EL (cell line): ENCODE measurements around the gene SUMF2.
"Not testable (repeated sequence)": the region's sequence is repeated elsewhere in the genome, so short reads cannot be mapped to it uniquely, and the experiment has no call there.

Experiments used
- DNase-seq: peaks from one replicate; pipeline ENCODE4 v3.0.0-alpha.2; 2016

Gene SUMF2

DNA sequence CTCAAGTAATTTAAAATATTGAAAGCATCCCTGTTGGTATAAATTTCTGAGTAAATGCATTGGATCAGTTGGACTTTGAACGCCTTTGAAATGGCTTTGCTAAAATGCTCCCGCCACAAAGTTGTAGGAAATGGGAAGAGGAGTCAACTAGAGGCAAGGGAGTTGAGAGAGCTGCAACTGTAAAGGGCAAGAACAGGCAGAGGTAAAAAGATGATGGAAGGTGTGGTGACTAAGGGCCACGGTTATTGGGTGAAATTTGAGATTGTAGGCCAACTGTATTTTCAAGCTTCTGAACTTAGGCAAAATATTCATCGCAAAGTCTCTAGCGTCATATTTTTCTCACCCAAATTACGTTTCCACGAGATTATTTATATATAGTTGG, 595 bp upstream of the SUMF2 start:
- DNase-seq, result no peak

GRCh38 chr7:56066376-56066775, 2.3 kb downstream of the SUMF2 start:
- not testable (repeated sequence) for DNase-seq

DNA sequence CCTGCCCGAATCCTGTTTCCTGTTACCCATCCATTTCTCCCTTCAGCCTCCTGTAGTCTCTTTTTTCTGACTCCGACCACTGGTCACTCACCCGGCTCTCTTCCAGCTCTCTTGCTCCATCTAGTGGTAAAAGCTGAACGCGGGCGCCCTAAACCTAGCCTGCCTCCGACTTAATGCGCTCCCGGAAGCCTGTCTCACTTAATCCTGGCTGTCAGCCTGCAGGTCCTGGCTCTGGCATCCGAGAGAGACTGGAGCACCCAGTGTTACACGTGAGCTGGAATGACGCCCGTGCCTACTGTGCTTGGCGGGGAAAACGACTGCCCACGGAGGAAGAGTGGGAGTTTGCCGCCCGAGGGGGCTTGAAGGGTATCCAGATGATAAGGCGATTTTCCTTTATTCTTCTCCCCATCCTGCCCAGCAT, 10.3 kb downstream of the SUMF2 start:
- DNase-seq, result peak; percentile 84

- no peak for DNase-seq
Measured at GRCh38 chr7:56077681-56078080, 13.6 kb downstream of the SUMF2 start.

- no peak for DNase-seq
Measured at GRCh38 chr7:56078196-56078595, 14.1 kb downstream of the SUMF2 start.

- peak; percentile 58 for DNase-seq
Measured at GRCh38 chr7:56079450-56080185, 15.5 kb downstream of the SUMF2 start.

GRCh38 chr7:56080726-56081435, 16.8 kb downstream of the SUMF2 start:
- DNase-seq, result not testable (repeated sequence)

DNA sequence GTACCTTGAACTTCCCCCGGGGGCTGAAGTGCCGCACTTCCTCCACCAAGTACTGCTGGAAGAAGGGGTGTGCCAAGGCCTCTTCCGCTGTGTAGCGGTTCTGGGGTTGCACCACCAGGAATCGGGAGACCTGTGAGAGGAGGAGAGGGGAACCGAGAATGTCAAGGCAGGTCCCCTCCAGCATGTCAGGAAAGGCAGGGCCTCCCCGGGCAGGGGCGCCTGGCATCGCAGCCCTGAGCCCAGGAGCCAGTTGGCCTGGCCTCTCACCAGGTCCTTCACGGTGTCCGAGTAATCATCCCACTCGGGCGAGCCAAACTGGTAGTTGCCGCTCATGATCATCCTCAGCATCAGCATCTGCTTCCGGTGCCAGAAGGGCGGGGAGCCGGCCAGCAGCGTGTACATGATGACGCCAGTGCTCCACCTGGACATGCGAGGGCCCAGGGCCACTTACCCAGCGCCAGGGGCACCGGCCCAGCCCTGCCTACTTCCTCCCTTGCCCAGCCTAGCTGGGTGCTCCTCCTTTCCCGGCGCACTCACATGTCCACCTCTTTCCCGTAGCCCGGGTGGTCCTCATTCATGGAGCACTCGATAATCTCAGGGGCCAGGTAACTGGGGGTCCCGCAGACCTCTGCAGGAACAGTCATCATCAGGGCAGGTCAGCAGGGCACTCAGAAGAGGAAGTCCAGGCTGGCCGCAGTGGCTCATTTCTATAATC, 17.7 kb downstream of the SUMF2 start:
- DNase-seq, result no peak

- no peak for DNase-seq
Measured at GRCh38 chr7:56083150-56083785, 19.2 kb downstream of the SUMF2 start.

GRCh38 chr7:56086761-56087160, 22.7 kb downstream of the SUMF2 start:
- no peak for DNase-seq

DNA sequence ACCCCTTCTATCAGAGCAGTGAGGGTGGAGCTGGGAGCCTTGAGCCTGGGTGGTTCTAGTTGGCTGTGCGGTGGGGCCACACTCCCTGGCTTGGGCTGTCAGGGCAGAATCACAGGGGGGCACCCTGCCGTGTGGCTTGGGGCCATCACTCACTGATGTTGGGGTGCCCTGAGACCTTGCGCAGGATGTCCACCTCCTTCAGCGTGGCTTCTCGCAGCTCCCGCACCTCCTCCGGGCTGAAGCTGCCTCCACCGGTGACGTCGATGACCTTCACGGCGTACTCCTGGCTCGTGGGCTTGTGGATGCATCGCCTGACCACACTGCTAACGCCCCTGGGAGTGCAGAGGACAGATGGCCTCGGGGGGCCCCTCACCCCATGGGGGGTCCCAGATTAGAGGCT, 23.4 kb downstream of the SUMF2 start:
- DNase-seq, result no peak

- DNase-seq, result no peak
Measured at GRCh38 chr7:56091591-56091990, 27.5 kb downstream of the SUMF2 start.

DNA sequence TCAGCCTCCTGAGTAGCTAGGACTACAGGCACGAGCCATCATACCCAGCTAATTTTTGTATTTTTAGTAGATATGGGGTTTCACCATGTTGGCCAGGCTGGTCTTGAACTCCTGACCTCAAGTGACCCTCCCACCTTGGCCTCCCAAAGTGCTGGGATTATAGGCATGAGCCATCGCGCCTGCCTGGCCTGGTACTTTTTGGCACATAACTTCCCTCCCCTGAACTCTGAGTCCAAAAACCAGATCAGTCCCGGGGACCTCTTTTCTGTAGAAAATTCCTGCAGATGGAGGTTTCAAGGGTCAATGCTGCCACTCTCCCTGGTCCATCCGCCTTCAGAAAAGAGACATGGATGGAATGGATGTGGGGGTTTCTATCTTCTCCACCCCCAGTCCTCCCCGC, 28.3 kb downstream of the SUMF2 start:
- DNase-seq, result not testable (repeated sequence)

DNA sequence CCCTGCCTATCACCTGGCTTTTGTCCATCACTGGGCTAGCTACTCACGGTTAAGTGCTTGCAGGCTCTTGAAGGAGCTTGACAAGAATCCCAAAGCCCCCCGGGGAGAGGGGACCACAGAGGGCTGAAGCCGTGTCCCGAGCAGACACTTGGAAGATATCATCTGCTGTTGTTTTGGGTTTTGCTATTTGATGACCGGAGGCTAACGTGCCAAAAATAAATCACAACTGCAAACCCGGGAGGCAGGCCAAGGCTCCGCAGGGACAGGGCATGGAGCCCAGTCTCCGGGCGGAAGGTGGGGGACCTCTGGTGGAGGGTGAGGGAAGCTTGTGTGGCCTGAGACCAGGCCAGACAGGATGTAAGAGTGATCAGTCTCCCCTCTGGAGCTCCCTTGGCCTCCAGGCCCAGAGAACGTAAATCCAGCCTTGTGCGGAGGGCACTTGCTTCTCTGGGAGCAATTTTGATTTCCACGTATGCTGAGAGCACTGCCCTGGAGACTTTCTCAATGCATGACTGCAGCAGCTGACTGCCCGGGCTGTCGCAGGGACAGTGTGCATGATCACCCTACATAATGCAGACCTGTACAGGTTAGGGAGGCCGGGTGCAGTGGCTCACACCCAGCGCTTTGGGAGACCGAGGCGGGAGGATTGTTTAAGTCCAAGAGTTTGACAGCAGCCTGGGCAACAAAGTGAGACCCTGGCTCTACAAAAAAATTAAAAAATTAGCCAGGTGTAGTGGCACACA, 28.9 kb downstream of the SUMF2 start, which contains the start of gene PHKG1:
Gene PHKG1, minus strand, starts transcription at position 164 of the 743 bp plus-strand sequence. CDS start 4,011 bp downstream, outside the sequence.
- peak; percentile 83 for DNase-seq

- peak; percentile 80 for DNase-seq
Measured at GRCh38 chr7:56097700-56098099, 33.6 kb downstream of the SUMF2 start.

- DNase-seq, result not testable (repeated sequence)
Measured at GRCh38 chr7:56098187-56099008, 34.3 kb downstream of the SUMF2 start.

DNA sequence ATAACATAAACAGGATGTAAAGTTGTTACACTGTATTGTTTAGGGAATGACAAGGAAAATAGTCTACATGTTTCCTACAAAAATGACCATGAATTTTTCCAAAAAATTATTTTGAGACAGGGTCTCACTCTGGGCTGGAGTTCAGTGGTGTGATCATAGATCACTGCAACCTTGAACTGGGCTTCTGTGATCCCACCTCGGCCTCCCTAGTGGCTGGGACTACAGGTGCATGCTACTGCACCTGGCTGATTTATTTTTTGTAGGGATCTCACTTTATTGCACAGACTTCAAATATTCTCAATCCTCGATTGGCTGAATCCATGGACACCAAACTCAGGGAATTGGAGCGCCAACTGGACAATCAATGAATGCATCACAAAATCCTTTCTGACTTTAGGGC, 35.6 kb downstream of the SUMF2 start:
- no peak for DNase-seq

- DNase-seq, result not testable (repeated sequence)
Measured at GRCh38 chr7:56104138-56104537, 40.1 kb downstream of the SUMF2 start.

GRCh38 chr7:56105508-56105907, 41.4 kb downstream of the SUMF2 start:
- peak; percentile 79 for DNase-seq

DNA sequence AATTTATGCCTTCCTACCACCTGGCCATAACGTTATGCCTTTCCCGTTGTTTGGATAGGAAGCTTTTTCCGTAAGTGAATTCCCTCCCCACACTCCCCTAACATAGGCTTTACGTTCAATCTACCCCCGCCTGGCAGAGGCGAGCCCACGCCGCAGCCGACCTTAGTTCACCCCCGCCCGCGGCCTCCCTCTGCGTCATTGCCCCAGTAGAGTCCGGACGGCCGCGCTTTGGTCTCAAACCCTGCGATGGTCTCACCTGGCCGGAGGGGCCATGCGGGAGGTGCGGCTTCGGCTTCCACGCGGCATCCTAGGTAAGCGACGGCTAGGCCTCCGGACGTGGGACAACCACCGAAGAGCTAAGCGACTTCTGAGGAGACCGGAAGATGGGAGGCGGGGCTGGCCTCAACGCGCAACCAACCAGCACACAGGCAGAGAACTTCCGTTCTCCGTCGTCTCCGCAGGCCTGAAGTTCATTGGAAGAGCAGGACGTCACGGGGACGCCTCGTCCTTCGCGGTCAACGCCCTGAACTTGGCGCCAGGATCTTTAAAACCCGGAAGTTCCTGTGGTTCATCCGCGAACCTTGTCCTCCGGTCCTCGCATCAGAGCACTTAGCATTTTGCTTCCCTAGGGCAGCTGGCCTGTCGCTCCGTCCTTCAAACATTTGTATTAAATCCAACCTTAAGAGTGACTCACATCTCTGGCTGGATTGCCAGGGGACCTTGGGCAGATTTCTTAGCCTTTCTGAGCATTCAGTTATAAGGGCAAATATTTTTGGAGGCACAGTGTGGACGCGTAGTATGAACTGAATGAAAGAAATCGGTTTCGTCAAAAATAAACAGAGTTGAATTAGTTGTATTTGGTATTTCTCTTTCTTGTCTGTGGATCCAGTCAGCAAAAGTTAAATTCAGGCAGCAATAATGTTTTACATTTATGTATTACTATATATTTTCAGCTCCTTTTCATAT, 42.3 kb downstream of the SUMF2 start, which contains the start of gene CHCHD2:
Gene CHCHD2, minus strand, starts transcription at position 369 of the 966 bp plus-strand sequence. Its CDS starts 63 bp downstream, at position 306.
- DNase-seq, result peak; percentile 99
